GM19324 (cell line): ENCODE measurements around the gene ASAP2.

Source experiments
- ATAC-seq: cut with Tn5 transposase; IDR thresholded peaks from one replicate; pipeline ENCODE4 v1.9.1; 2021; ENCODE audit warnings: mild to moderate bottlenecking, moderate library complexity; ENCODE audit not compliant: unreplicated experiment, low FRiP score

ASAP2 gene

GRCh38 chr2:9288233-9288632, 81.6 kb downstream of the ASAP2 start:
- ATAC-seq = no peak

- ATAC-seq = no peak
These were observed 82.2 kb downstream of the ASAP2 start for GRCh38 chr2:9288681-9289338.

DNA sequence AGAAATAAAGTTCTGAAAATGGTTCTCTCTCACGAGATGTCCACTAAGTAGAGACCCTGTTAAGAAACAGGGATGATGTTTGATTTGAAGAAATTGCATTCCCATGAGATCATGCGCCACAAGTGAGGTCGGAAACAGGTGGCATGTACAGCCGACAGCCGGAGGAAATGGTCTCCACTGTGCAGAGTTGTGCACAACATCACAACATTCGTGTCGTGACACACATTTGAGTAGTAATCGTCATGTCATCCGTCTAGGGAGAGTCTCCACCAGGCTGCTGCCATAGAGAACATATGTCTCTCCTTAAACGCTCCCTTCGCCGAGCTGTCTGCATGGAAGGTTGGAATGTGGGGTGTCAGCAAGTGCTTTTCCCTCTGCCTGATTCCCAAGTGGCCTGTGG, 84.7 kb downstream of the ASAP2 start:
- no peak for ATAC-seq

DNA sequence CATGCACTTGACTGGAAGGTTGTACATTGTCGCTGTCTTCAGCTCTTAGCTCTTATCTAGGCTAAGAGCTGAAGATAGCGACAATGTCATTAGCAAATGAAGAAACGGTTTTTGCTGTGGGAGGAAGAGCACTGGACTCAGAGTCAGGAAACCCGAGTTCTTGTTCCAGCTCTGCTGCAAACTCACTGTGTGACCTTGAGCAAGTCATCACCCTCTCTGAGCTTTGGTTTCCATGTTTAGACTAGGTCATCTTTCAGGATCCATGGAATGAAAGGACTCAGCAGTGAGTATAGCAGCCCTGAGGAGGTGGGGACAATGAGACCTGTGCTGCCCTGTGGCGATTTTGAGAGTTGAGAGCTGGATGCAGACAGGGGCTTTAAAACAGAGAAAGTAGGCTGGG, 85.3 kb downstream of the ASAP2 start:
- ATAC-seq = no peak

DNA sequence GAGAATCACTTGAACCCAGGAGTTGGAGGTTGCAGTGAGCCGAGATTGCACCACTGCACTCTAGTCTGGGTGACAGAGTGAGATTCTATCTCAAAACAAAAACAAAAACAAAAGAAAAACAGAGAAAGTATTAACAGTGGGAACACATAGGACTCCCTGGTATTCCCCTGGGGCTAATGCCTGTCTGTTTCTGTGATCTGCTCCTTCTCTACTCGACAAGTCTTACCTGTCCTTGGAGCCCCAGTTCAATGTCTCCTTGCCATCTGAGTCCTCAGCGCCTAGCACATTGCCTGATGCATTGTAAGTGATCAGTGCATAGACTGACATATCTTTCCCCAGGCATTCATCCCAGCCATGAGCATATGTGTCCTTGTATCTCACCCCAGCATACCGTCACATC, 85.8 kb downstream of the ASAP2 start:
- ATAC-seq = no peak

- no peak for ATAC-seq
These were observed 88.2 kb downstream of the ASAP2 start for GRCh38 chr2:9294764-9295163.

DNA sequence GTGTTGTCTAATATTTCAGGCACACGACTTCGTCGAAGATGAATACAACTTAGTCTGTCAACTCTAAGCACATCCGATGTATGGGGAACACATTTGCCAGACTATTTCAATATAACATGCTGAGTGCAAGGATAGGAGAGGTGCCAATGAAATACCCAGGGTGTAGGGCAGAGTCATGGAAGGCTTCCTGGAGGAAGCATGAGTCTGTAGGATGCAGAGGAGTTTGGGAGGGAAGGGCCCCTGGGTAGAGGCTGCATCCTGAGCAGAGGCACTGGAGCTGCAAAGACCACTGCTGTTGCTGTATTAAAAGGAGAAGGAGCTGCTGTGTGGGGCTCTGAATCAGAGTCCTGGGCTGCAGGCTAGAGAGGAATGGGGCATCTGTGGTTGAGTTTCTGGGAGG, 89.9 kb downstream of the ASAP2 start:
- ATAC-seq = no peak

- no peak for ATAC-seq
These were observed 90.5 kb downstream of the ASAP2 start for GRCh38 chr2:9297156-9297555.

DNA sequence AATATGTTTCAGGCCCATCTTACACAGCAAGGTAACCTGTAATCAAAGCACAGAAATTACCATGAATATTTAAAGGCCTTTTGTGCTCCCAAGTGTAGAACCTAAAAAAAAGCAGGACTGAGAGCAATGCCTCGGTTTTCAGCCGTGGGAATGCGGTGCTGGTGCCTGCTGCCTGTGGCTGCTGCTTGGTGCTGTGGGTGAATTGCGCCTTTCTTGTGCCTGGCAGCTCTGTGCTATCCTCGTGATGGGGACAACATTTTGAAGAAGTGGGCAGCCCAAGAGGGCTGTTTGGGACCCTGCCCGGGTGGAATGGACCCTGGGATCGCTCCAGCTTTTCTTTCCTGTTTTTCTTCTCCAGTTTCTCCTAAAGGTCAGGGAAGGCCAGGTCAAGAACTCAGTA, 91.2 kb downstream of the ASAP2 start:
- ATAC-seq = no peak

GRCh38 chr2:9298583-9298982, 92.0 kb downstream of the ASAP2 start:
- no peak for ATAC-seq

- no peak for ATAC-seq
These were observed 92.8 kb downstream of the ASAP2 start for GRCh38 chr2:9299161-9300100.

DNA sequence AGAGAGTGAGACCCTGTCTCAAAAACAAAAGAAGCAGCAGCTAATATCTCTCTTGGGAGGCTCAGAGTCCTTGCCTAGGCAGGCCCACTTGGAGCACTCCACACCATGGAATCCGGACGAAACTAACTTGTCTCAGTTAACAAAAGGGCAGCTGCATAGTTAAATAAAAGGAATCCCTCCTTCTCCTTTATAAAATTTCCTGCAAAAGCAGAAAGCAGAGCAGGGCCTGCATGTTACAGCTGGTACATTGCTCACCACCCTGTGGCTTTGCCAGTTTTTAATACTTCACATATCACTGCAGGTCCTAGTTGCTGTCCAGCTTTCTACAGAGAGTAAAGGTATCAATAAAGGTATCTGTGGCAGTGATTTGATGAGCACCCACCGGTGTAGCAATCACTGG, 93.6 kb downstream of the ASAP2 start:
- no peak for ATAC-seq

- no peak for ATAC-seq
These were observed 94.3 kb downstream of the ASAP2 start for GRCh38 chr2:9300829-9301453.

DNA sequence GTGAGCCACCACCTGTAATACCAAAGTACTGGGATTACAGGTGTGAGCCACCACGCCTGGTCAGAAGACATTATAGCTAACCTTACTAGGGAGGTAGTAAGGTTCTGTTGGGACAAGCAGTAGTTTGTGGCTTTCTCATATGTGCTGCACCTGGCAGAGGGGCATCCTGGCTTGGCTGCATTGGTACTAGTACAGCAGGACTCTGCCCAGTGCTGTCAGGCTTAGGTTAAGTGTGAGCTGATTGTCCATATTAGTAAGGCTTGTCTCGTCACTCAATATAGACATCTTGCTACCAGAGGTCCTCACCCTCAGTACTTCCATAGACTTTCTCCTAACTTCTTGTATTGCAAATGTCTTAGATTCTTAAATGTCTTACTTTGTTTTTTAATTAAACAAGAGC, 96.1 kb downstream of the ASAP2 start:
- no peak for ATAC-seq

- no peak for ATAC-seq
These were observed 97.1 kb downstream of the ASAP2 start for GRCh38 chr2:9303528-9304225.

- no peak for ATAC-seq
These were observed 100.3 kb downstream of the ASAP2 start for GRCh38 chr2:9306911-9307310.

- ATAC-seq = no peak
These were observed 100.9 kb downstream of the ASAP2 start for GRCh38 chr2:9307535-9307934.

DNA sequence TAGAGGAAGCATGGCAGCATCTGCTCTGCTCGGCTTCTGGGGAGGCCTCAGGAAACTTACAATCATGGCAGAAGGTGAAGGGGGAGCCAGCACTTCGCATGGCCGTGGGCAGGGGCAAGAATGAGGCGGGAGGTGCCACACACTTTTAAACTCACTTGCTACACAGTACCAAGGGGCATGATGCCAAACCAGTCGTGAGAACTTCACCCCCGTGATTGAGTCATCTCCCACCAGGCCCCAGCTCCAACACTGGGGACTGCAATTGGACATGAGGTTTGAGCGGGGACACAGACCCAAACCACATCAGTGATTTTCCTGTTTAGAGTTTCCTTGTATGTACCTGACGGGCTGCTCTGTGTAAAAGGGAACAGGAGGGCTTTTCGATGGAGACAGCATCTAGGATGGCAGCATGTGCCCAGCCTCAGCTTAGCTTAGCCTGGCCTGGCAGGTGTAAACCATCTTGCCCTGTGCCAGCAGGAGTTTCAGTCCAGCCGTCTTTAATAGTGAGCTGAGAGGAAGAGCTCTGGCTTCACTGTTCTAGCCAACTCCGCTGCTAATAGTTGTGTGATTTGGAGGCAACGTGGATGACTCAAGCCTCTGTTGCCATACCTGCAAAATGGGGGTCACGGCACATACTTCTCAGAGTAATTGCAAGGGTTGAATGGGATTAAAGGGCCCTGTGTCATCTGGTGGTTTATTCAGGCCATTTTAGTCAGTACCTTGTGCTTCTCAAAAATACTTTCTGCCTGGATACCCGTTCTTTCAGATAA, 101.8 kb downstream of the ASAP2 start:
- no peak for ATAC-seq

DNA sequence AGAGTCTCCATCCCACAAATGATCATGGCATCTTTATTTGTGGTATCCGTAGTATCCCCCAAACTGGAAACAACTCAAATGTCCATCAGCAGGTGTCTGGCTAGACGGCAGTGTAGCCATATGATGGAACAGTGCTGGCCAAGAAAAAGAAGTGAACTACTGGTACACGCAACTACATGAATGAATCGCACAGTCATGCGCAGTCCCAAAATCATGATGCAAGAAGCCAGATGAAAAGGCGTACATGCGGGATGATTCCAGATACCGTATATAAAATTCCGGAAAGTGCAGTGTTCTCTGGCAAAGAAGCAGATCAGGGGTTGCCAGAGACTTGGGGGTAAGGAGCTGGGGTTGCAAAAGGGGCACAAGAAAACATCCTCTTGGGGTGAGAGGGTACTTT, 102.5 kb downstream of the ASAP2 start:
- no peak for ATAC-seq

GRCh38 chr2:9310377-9310776, 103.8 kb downstream of the ASAP2 start:
- ATAC-seq = no peak
